Mesodermal cell (in vitro differentiated cells): ENCODE data around the gene UGP2.

Experiments used
- H3K27ac ChIP-seq: 2 replicates; pipeline ENCODE4 v1.7.0; 2013; ENCODE audit warnings: mild to moderate bottlenecking, low read depth, low read length, moderate library complexity; ENCODE audit not compliant: severe bottlenecking
- H3K36me3 ChIP-seq: 2 replicates; pipeline ENCODE4 v1.7.1; 2013; ENCODE audit warnings: mild to moderate bottlenecking, low read length, moderate library complexity; ENCODE audit not compliant: control insufficient read depth, insufficient read depth
- H3K4me1 ChIP-seq: one replicate; pipeline ENCODE4 v1.7.1; 2013; ENCODE audit warnings: mild to moderate bottlenecking, low read length; ENCODE audit not compliant: insufficient read depth, control insufficient read depth, poor library complexity, severe bottlenecking
- H3K4me3 ChIP-seq: 2 replicates; pipeline ENCODE4 v1.7.0; 2013; ENCODE audit warnings: low read length, control low read depth, mild to moderate bottlenecking; ENCODE audit not compliant: insufficient read depth, poor library complexity, severe bottlenecking; ENCODE audit errors: extremely low read depth
- H3K9me3 ChIP-seq: 2 replicates; pipeline ENCODE4 v1.7.1; 2013; ENCODE audit warnings: mild to moderate bottlenecking, low read length, moderate library complexity; ENCODE audit not compliant: control insufficient read depth
- WGBS, 2 experiments: methylation state at CpG; one replicate each; pipeline ENCODE4 v1.1.5; 2013; ENCODE audit warnings: missing lambda C conversion rate in 2 of 2; ENCODE audit not compliant: insufficient coverage in 2 of 2; 5-methylcytosine and 5-hydroxymethylcytosine counted together

UGP2 gene

DNA sequence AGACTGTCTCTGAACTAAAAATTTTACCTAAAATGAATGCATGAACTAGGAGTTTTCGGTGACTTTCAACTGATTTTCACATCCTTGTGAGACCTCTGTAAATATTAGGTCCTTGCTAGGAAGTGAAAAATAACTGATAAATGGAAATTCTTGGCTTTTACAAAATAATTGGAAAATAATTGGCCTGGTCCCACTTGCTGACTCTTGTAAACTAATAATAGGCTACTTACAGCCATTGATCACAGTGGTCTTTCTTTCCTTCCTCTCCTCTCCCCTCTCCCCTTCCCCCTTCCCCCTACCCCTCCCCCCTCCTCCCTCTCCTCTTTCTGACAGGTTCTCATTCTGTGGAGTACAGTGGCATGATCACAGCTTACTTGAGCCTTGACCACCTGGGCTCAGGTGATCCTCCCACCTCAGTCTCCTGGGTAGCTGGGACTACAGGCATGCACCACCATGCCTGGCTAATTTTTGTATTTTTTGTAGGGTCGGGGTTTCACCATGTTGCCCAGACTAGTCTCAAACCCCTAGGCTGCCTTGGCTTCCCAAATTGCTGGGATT lies 38.3 kb downstream of the UGP2 start:
- no peaks in the 10 kb centered on the region for H3K4me1 ChIP-seq
- no peak overlapping the region for H3K4me3 ChIP-seq
- WGBS, 2 experiments = 100% methylated on average over 1 of the region's 2 CpGs; no CpG with 5 or more reads in 1 of the 2 experiments
- no peaks in the 10 kb centered on the region for H3K9me3 ChIP-seq
- no peak overlapping the region for H3K27ac ChIP-seq
- H3K36me3 ChIP-seq = peaks cover 64% of the 10 kb centered on the region

DNA sequence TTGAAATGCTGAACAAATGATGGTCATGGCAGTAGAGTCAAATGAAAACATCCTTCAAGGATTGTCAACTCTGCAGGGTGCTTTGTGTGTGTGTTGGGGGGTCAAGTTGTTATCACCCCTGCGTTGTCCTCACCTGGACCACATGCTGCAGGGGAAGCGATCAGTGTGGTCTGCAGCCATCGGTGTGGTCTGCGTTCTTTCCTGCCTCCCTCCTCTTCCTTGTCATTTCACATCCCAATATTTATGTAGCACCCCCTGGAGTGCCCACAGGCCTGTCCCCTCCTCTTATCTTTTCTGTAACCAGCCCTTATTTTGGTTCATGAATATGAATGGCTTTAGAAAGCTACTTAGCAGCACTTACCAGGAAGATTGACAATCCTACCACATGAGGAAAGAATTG lies 38.9 kb downstream of the UGP2 start:
- Histone ChIP-seq H3K9me3 (no peaks in the 10 kb centered on the region), H3K4me1 (no peaks in the 10 kb centered on the region), H3K27ac (no peak overlapping the region), H3K36me3 (peaks cover 64% of the 10 kb centered on the region), H3K4me3 (no peak overlapping the region)
- 32% methylated on average over 4 of the region's 4 CpGs; no CpG with 5 or more reads in 1 of the 2 experiments for WGBS, 2 experiments

DNA sequence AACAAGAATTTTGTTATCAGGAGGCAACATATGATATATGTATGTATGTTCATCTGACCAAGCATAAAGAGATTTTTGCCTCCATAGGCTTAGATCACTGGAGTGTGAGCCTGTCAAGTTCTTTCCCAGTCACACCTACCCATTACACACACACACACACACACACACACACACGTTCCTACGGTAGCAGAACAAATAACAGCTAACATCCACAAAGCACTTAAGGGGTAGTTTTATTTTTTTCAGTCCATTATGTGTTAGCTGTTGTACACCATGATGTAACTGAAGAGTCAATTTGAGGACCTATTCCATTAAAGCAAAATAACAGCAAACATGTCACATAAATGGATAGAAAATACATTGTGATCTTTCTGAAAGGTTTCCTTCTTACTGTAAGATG lies 39.5 kb downstream of the UGP2 start:
- no peaks in the 10 kb centered on the region for H3K9me3 ChIP-seq
- WGBS, 2 experiments = no CpG with 5 or more reads among the region's 2 CpGs
- no peak overlapping the region for H3K4me3 ChIP-seq
- peaks cover 63% of the 10 kb centered on the region for H3K36me3 ChIP-seq
- no peaks in the 10 kb centered on the region for H3K4me1 ChIP-seq
- H3K27ac ChIP-seq = no peak overlapping the region

DNA sequence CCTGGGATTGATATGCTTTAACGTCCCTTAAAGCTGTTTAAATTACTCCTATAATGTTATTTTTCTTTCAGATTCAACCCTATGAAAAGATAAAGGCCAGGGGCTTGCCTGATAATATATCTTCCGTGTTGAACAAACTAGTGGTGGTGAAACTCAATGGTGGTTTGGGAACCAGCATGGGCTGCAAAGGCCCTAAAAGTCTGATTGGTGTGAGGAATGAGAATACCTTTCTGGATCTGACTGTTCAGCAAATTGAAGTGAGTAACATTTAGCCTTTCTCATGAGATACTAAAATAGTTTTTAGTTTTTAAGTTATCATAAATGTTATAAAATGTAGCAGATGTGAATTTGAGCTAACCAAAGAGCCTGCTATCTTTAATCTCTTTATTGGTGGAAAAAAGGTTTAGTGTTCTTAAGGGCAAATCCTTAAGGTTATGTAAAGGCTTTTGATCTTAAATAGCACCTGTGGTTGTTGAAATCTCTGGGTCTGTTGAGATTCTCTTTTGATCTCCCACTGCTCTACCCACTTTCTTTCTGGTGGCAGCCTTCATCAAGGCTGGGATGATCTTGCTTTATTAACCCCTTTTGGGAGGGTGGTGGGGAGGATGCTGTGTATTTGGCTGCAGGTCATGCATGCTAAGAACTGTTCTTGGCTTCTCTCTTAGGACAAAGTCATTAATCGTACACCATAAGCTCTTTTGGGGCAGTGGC lies 40.9 kb downstream of the UGP2 start:
- H3K27ac ChIP-seq = no peak overlapping the region
- no peak overlapping the region for H3K4me3 ChIP-seq
- no peaks in the 10 kb centered on the region for H3K9me3 ChIP-seq
- H3K36me3 ChIP-seq = peaks cover 65% of the 10 kb centered on the region
- H3K4me1 ChIP-seq = no peaks in the 10 kb centered on the region
- 83 to 88% methylated on average over 1 to 2 of the region's 3 CpGs for WGBS, 2 experiments

DNA sequence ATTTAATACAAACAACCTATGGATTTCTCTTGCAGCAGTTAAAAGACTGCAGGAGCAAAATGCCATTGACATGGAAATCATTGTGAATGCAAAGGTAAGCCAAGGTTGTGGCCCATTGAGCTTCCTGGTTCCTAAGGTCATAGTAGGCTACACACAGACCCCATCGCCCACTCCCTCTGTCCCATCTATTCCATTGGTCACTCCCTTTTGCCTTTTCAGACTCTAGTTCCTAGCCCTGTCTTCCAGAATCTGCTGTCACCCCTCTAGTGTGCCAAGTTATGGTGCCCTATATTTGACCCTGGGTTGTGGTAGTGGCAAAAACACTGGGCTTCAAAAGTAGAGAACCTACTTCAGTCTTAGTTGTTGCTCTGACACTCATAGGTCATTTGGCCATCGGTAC lies 44.7 kb downstream of the UGP2 start:
- no peaks in the 10 kb centered on the region for H3K4me1 ChIP-seq
- 89 to 100% methylated on average over 2 of the region's 2 CpGs for WGBS, 2 experiments
- no peak overlapping the region for H3K4me3 ChIP-seq
- H3K27ac ChIP-seq = no peak overlapping the region
- peaks cover 95% of the 10 kb centered on the region for H3K36me3 ChIP-seq
- no peaks in the 10 kb centered on the region for H3K9me3 ChIP-seq

DNA sequence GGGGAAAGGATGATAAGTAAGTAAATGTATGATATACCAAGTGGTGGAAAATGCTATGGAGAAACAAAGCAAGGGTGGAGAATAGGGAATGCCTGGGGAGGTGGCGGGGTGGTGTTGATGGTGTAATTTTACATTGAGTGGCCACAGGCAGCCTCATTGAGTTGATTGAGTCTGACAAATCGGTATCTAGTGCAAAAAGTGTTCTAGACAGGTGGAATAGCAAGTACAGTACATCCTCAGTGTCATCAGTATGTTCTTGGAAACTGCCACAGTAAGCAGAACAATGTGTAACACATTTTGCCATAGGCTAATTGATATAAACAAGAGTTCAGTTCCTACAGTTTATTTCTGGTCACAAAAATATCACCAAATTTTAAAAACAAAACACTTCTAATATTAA lies 46.4 kb downstream of the UGP2 start:
- H3K36me3 ChIP-seq = peaks cover 93% of the 10 kb centered on the region
- no peaks in the 10 kb centered on the region for H3K4me1 ChIP-seq
- no peak overlapping the region for H3K27ac ChIP-seq
- H3K4me3 ChIP-seq = no peak overlapping the region
- no peaks in the 10 kb centered on the region for H3K9me3 ChIP-seq
- 95 to 100% methylated on average over 2 of the region's 2 CpGs for WGBS, 2 experiments

DNA sequence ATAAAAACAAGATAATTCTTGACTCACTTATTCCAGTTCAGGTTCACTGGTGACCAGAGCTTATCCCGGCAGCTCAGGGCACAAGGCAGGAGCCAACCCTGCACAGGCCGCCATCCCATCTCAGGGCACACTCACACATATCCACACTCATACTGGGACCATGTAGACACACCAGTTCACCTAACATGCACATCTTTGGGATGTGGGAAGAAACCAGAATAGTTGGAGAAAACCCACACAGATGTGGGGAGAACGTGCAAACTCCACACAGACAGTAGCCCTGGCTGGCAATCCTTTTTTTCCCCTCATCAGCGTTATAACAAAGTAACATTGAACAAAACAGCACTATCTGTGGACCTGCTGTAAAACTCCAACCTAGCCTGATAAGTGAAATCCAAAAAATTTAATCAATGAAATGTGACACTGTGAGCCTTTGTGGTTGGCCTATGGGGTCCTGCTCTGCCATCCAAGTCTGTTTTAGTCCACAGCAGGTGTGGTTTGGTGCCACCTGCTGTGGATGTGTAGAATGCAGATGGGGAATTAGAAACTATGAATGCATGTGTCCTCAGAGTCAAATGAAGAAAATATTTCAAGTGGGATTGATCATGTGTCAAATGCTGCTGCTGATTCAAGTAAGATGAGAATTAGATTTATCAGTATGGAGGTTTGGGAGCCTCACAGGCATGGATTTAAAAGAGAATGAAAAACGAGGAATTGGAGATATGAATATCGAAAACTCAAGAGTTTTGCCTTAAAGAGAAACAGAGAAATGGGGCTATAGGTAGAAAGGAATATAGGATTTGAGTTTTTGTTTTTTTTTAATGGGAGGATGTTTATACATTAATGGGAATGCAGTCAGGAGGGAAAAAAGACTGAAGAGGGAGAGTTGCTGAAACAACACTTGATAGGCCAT lies 47.0 kb downstream of the UGP2 start:
- Histone ChIP-seq H3K36me3 (peaks cover 92% of the 10 kb centered on the region), H3K27ac (no peak overlapping the region), H3K4me1 (no peaks in the 10 kb centered on the region), H3K4me3 (no peak overlapping the region), H3K9me3 (no peaks in the 10 kb centered on the region)
- WGBS, 2 experiments = 92 to 97% methylated on average over 5 of the region's 6 CpGs

DNA sequence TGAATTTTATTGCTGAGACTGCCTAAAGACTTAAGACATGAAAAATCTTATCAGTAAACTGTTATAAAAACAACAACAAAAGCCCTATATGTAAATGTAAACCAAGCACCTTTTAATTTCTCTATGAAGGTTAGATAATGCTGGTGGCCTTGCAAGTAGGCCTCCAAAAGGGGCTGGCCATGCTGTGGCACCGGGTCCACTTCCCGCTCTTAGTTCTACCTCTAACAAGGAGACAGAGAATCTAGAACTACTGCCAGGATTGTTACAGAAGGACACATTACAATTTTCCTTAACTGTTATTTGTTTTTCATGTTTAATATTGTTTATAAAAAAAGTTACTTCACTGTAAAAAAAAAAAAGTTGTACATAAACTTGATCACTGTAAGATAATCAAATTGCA lies 49.0 kb downstream of the UGP2 start:
- WGBS, 2 experiments = no CpG with 5 or more reads among the region's 2 CpGs
- H3K4me1 ChIP-seq = no peaks in the 10 kb centered on the region
- no peak overlapping the region for H3K27ac ChIP-seq
- no peaks in the 10 kb centered on the region for H3K9me3 ChIP-seq
- H3K4me3 ChIP-seq = no peak overlapping the region
- H3K36me3 ChIP-seq = peaks cover 92% of the 10 kb centered on the region

DNA sequence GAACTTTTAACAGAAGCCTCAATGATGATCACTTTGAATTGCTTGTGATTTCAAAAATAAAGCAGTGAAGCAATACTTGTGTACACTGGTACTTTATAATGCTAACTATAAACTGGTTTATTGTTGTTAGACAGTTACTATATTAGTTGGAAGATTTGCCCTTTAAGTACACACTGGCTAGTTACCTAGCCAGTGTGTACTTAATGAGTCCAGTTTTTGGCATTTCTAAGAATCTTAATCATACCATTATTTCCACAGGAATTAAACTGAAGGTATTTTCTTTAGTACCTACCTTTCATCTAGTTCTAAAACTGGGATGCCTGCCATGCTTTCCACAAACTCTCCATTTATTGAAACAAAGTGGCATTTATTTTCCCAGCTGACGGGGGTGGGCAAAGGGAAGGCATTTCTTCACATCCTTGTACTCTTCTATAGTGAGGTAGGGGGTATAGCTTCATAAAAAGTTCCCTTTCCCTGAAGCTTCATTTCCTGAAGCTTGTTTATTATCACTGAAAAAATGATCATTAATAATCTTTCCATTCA lies 49.9 kb downstream of the UGP2 start:
- Histone ChIP-seq H3K4me3 (no peak overlapping the region), H3K27ac (no peak overlapping the region), H3K4me1 (no peaks in the 10 kb centered on the region), H3K9me3 (no peaks in the 10 kb centered on the region), H3K36me3 (peaks cover 92% of the 10 kb centered on the region)
- WGBS, 2 experiments = no CpG with 5 or more reads among the region's 1 CpG

DNA sequence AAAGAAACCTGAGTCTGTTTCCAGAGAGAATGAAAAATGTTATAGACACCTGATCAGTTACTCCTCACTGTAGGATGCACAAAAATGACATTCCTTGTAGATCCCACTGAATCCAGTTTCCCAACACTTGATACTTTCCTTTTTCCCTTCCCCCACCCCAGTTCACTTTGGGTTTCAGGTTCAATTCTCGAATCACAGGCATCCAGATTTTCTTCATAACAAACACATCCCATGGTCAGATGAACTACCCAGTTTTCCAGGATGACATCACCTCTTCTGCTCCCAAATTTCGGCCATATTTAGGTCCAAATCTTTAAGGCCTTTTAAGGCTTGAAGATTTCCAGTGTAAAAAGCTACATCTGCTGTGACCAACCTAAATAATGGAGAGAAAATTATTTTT lies 51.5 kb downstream of the UGP2 start:
- Histone ChIP-seq H3K4me3 (no peak overlapping the region), H3K9me3 (no peaks in the 10 kb centered on the region), H3K4me1 (no peaks in the 10 kb centered on the region), H3K36me3 (peaks cover 84% of the 10 kb centered on the region), H3K27ac (no peak overlapping the region)
- 57 to 100% methylated on average over 1 of the region's 2 CpGs for WGBS, 2 experiments
